Measurements from ENCODE around the gene TK2.
"Not testable (repeated sequence)": the region's sequence is repeated elsewhere in the genome, so short reads cannot be mapped to it uniquely, and the experiment has no call there.

Gene TK2

GRCh38 chr16:66469947-66470546 is 79.9 kb downstream of the TK2 start:
- Histone ChIP-seq H3K4me3 (ENCODE audit: extremely low read depth, insufficient read depth, low read length, poor library complexity, severe bottlenecking) (no peak overlapping the region), H3K36me3 (ENCODE audit: control insufficient read depth, insufficient read depth, low read length) (no peaks in the 10 kb centered on the region), H3K27ac (ENCODE audit: low read depth, low read length, severe bottlenecking) (no peak overlapping the region), H3K4me1 (ENCODE audit: control insufficient read depth, insufficient read depth, low read length, poor library complexity, severe bottlenecking) (peaks cover 8% of the 10 kb centered on the region), H3K9me3 (ENCODE audit: control insufficient read depth, low read length) (no peaks in the 10 kb centered on the region)
- WGBS, 2 experiments (ENCODE audit: insufficient coverage in 2 of 2) = 95 to 99% methylated on average over 4 to 5 of the region's 6 CpGs

- Histone ChIP-seq H3K36me3 (ENCODE audit: control insufficient read depth, insufficient read depth, low read length) (no peaks in the 10 kb centered on the region), H3K9me3 (ENCODE audit: control insufficient read depth, low read length) (no peaks in the 10 kb centered on the region), H3K4me1 (ENCODE audit: control insufficient read depth, insufficient read depth, low read length, poor library complexity, severe bottlenecking) (peaks cover 8% of the 10 kb centered on the region), H3K4me3 (ENCODE audit: extremely low read depth, insufficient read depth, low read length, poor library complexity, severe bottlenecking) (no peak overlapping the region), H3K27ac (ENCODE audit: low read depth, low read length, severe bottlenecking) (no peak overlapping the region)
- 94 to 98% methylated on average over 9 to 12 of the region's 26 CpGs for WGBS, 2 experiments (ENCODE audit: insufficient coverage in 2 of 2)
Measured at GRCh38 chr16:66469291-66469946, 80.5 kb downstream of the TK2 start.

- Histone ChIP-seq H3K9me3 (ENCODE audit: control insufficient read depth, low read length) (no peaks in the 10 kb centered on the region), H3K27ac (ENCODE audit: low read depth, low read length, severe bottlenecking) (no peak overlapping the region), H3K4me3 (ENCODE audit: extremely low read depth, insufficient read depth, low read length, poor library complexity, severe bottlenecking) (no peak overlapping the region), H3K4me1 (ENCODE audit: control insufficient read depth, insufficient read depth, low read length, poor library complexity, severe bottlenecking) (peaks cover 8% of the 10 kb centered on the region), H3K36me3 (ENCODE audit: control insufficient read depth, insufficient read depth, low read length) (no peaks in the 10 kb centered on the region)
- 82 to 88% methylated on average over 10 to 11 of the region's 11 CpGs for WGBS, 2 experiments (ENCODE audit: insufficient coverage in 2 of 2)
Measured at GRCh38 chr16:66468321-66468965, 81.5 kb downstream of the TK2 start.

GRCh38 chr16:66467611-66468010 is 82.3 kb downstream of the TK2 start:
- Histone ChIP-seq H3K4me1 (ENCODE audit: control insufficient read depth, insufficient read depth, low read length, poor library complexity, severe bottlenecking) (peaks cover 8% of the 10 kb centered on the region), H3K4me3 (ENCODE audit: extremely low read depth, insufficient read depth, low read length, poor library complexity, severe bottlenecking) (no peak overlapping the region), H3K27ac (ENCODE audit: low read depth, low read length, severe bottlenecking) (no peak overlapping the region), H3K36me3 (ENCODE audit: control insufficient read depth, insufficient read depth, low read length) (no peaks in the 10 kb centered on the region), H3K9me3 (ENCODE audit: control insufficient read depth, low read length) (no peaks in the 10 kb centered on the region)
- WGBS, 2 experiments (ENCODE audit: insufficient coverage in 2 of 2) = 93 to 100% methylated on average over 2 to 5 of the region's 5 CpGs

GRCh38 chr16:66466636-66467035 is 83.3 kb downstream of the TK2 start:
- not testable (repeated sequence) for H3K9me3 ChIP-seq (ENCODE audit: control insufficient read depth, low read length); H3K4me3 ChIP-seq (ENCODE audit: extremely low read depth, insufficient read depth, low read length, poor library complexity, severe bottlenecking); H3K27ac ChIP-seq (ENCODE audit: low read depth, low read length, severe bottlenecking); H3K4me1 ChIP-seq (ENCODE audit: control insufficient read depth, insufficient read depth, low read length, poor library complexity, severe bottlenecking); H3K36me3 ChIP-seq (ENCODE audit: control insufficient read depth, insufficient read depth, low read length)
- 81% methylated on average over 3 of the region's 6 CpGs; no CpG with 5 or more reads in 1 of the 2 experiments for WGBS, 2 experiments (ENCODE audit: insufficient coverage in 2 of 2)

- not testable (repeated sequence) for H3K4me3 ChIP-seq (ENCODE audit: extremely low read depth, insufficient read depth, low read length, poor library complexity, severe bottlenecking); H3K4me1 ChIP-seq (ENCODE audit: control insufficient read depth, insufficient read depth, low read length, poor library complexity, severe bottlenecking); H3K27ac ChIP-seq (ENCODE audit: low read depth, low read length, severe bottlenecking); H3K36me3 ChIP-seq (ENCODE audit: control insufficient read depth, insufficient read depth, low read length); H3K9me3 ChIP-seq (ENCODE audit: control insufficient read depth, low read length)
- WGBS, 2 experiments (ENCODE audit: insufficient coverage in 2 of 2) = 93 to 97% methylated on average over 5 to 6 of the region's 6 CpGs
Measured at GRCh38 chr16:66465946-66466345, 84.0 kb downstream of the TK2 start.

GRCh38 chr16:66462912-66463311 is 87.0 kb downstream of the TK2 start:
- Histone ChIP-seq H3K9me3 (ENCODE audit: control insufficient read depth, low read length) (no peaks in the 10 kb centered on the region), H3K4me3 (ENCODE audit: extremely low read depth, insufficient read depth, low read length, poor library complexity, severe bottlenecking) (no peak overlapping the region), H3K36me3 (ENCODE audit: control insufficient read depth, insufficient read depth, low read length) (no peaks in the 10 kb centered on the region), H3K27ac (ENCODE audit: low read depth, low read length, severe bottlenecking) (no peak overlapping the region), H3K4me1 (ENCODE audit: control insufficient read depth, insufficient read depth, low read length, poor library complexity, severe bottlenecking) (no peaks in the 10 kb centered on the region)
- WGBS, 2 experiments (ENCODE audit: insufficient coverage in 2 of 2) = no CpG with 5 or more reads among the region's 1 CpG

- Histone ChIP-seq H3K36me3 (ENCODE audit: control insufficient read depth, insufficient read depth, low read length) (no peaks in the 10 kb centered on the region), H3K4me1 (ENCODE audit: control insufficient read depth, insufficient read depth, low read length, poor library complexity, severe bottlenecking) (peaks cover 6% of the 10 kb centered on the region), H3K27ac (ENCODE audit: low read depth, low read length, severe bottlenecking) (no peak overlapping the region), H3K9me3 (ENCODE audit: control insufficient read depth, low read length) (no peaks in the 10 kb centered on the region), H3K4me3 (ENCODE audit: extremely low read depth, insufficient read depth, low read length, poor library complexity, severe bottlenecking) (no peak overlapping the region)
- 100% methylated on average over 1 of the region's 1 CpG for WGBS, 2 experiments (ENCODE audit: insufficient coverage in 2 of 2)
Measured at GRCh38 chr16:66460703-66461102, 89.2 kb downstream of the TK2 start.

- Histone ChIP-seq H3K4me3 (ENCODE audit: extremely low read depth, insufficient read depth, low read length, poor library complexity, severe bottlenecking) (no peak overlapping the region), H3K36me3 (ENCODE audit: control insufficient read depth, insufficient read depth, low read length) (no peaks in the 10 kb centered on the region), H3K4me1 (ENCODE audit: control insufficient read depth, insufficient read depth, low read length, poor library complexity, severe bottlenecking) (peaks cover 6% of the 10 kb centered on the region), H3K27ac (ENCODE audit: low read depth, low read length, severe bottlenecking) (no peak overlapping the region), H3K9me3 (ENCODE audit: control insufficient read depth, low read length) (no peaks in the 10 kb centered on the region)
- WGBS, 2 experiments (ENCODE audit: insufficient coverage in 2 of 2) = 54% methylated on average over 2 of the region's 5 CpGs; no CpG with 5 or more reads in 1 of the 2 experiments
Measured at GRCh38 chr16:66459878-66460277, 90.0 kb downstream of the TK2 start.

- H3K4me1 ChIP-seq (ENCODE audit: control insufficient read depth, insufficient read depth, low read length, poor library complexity, severe bottlenecking) = peaks cover 6% of the 10 kb centered on the region
- WGBS, 2 experiments (ENCODE audit: insufficient coverage in 2 of 2) = 89 to 91% methylated on average over 6 to 7 of the region's 7 CpGs
- H3K36me3 ChIP-seq (ENCODE audit: control insufficient read depth, insufficient read depth, low read length) = no peaks in the 10 kb centered on the region
- no peaks in the 10 kb centered on the region for H3K9me3 ChIP-seq (ENCODE audit: control insufficient read depth, low read length)
- no peak overlapping the region for H3K27ac ChIP-seq (ENCODE audit: low read depth, low read length, severe bottlenecking)
- H3K4me3 ChIP-seq (ENCODE audit: extremely low read depth, insufficient read depth, low read length, poor library complexity, severe bottlenecking) = no peak overlapping the region
Measured at GRCh38 chr16:66458853-66459252, 91.1 kb downstream of the TK2 start.

GRCh38 chr16:66458292-66458691 is 91.6 kb downstream of the TK2 start:
- Histone ChIP-seq H3K27ac (ENCODE audit: low read depth, low read length, severe bottlenecking) (no peak overlapping the region), H3K4me3 (ENCODE audit: extremely low read depth, insufficient read depth, low read length, poor library complexity, severe bottlenecking) (no peak overlapping the region), H3K36me3 (ENCODE audit: control insufficient read depth, insufficient read depth, low read length) (no peaks in the 10 kb centered on the region), H3K4me1 (ENCODE audit: control insufficient read depth, insufficient read depth, low read length, poor library complexity, severe bottlenecking) (peaks cover 6% of the 10 kb centered on the region), H3K9me3 (ENCODE audit: control insufficient read depth, low read length) (no peaks in the 10 kb centered on the region)
- whole genome bisulfite sequencing, 2 experiments (ENCODE audit: insufficient coverage in 2 of 2) = 94% methylated on average over 3 of the region's 5 CpGs; no CpG with 5 or more reads in 1 of the 2 experiments
